ENCODE results near the gene EIF4H. TPM values are rescaled to one million over a fixed set of nuclear protein-coding genes. Genes with fewer than 3 reads are reported as not detected.

Gene EIF4H
- total and polyA plus RNA-seq, 9 of the 15 experiments (the other 6 are each of a cell fraction or from before 2014, with no cell fraction given), result 11.0 to 435 (median 319) TPM

GRCh38 chr7:74173866-74174605, at the start of gene EIF4H (continued):
- TF ChIP-seq MLLT1 (IDR thresholded peaks at IDR 0.05), result no peak
- TF ChIP-seq ZFPM2 (CRISPR knock-in tag; IDR thresholded peaks at IDR 0.05), result 0 out of 2 replicates have a peak, but pooled peaks have one; percentile 19
- no peak for TF ChIP-seq U2AF1 (optimal IDR thresholded peaks at IDR 0.05; ENCODE audit: low read depth, low read length)
- no peak for TF ChIP-seq ZNF134 (CRISPR knock-in tag; conservative IDR thresholded peaks at IDR 0.05)
- no peak for TF ChIP-seq ZNF318 (IDR thresholded peaks at IDR 0.05; ENCODE audit: borderline replicate concordance in 1 of 2, low read depth in 1 of 2)
- no peak for TF ChIP-seq BMI1 (IDR thresholded peaks at IDR 0.05; ENCODE audit: low read length)
- no peak for TF ChIP-seq ZNF449 (CRISPR knock-in tag; IDR thresholded peaks at IDR 0.05)
- TF ChIP-seq SIRT6 (IDR thresholded peaks at IDR 0.05; ENCODE audit: low read depth, low read length), result no peak
- TF ChIP-seq ZNF395 (CRISPR knock-in tag; IDR thresholded peaks at IDR 0.05), result peak; percentile 98
- TF ChIP-seq RUNX1 (IDR thresholded peaks at IDR 0.05; ENCODE audit: low read depth), result 0 out of 2 replicates have a peak, but pooled peaks have one; percentile 18
- no peak for TF ChIP-seq YBX1 (IDR thresholded peaks at IDR 0.05)
- no peak for TF ChIP-seq ZC3H11A (IDR thresholded peaks at IDR 0.05; ENCODE audit: low read depth, low read length)
- TF ChIP-seq CHD2 (IDR thresholded peaks at IDR 0.05; ENCODE audit: low read depth, low read length), result no peak; the same call in none of the 2 replicates
- TF ChIP-seq MAFG (tag; conservative IDR thresholded peaks at IDR 0.05), result no peak
- no peak for TF ChIP-seq ZNF23 (CRISPR knock-in tag; IDR thresholded peaks at IDR 0.05)
- no peak for TF ChIP-seq KLF10 (CRISPR knock-in tag; IDR thresholded peaks at IDR 0.05)

Measured in K562 (cell line).